ENCODE results near the gene ESM1.

Gene ESM1

GRCh38 chr5:54975701-54976100 is 9.7 kb downstream of the ESM1 start:
- DNase-seq, result no peak

- DNase-seq, result no peak
Measured at GRCh38 chr5:54969856-54970828, 15.3 kb downstream of the ESM1 start.

- DNase-seq, result no peak
Measured at GRCh38 chr5:54969242-54969641, 16.2 kb downstream of the ESM1 start.

GRCh38 chr5:54965806-54966205 is 19.6 kb downstream of the ESM1 start:
- DNase-seq, result no peak

GRCh38 chr5:54964405-54964804 is 21.0 kb downstream of the ESM1 start:
- DNase-seq, result no peak

- DNase-seq, result no peak
Measured at GRCh38 chr5:54959673-54960418, 25.5 kb downstream of the ESM1 start.

GRCh38 chr5:54956922-54957321 is 28.5 kb downstream of the ESM1 start:
- no peak for DNase-seq

GRCh38 chr5:54947187-54947586 is 38.2 kb downstream of the ESM1 start:
- no peak for DNase-seq

GRCh38 chr5:54946306-54946819 is 39.0 kb downstream of the ESM1 start:
- no peak for DNase-seq

GRCh38 chr5:54944364-54944763 is 41.0 kb downstream of the ESM1 start:
- peak; percentile 40 for DNase-seq

GRCh38 chr5:54942064-54942778 is 43.2 kb downstream of the ESM1 start:
- DNase-seq, result no peak

GRCh38 chr5:54936201-54936600 is 49.2 kb downstream of the ESM1 start:
- DNase-seq, result no peak

- DNase-seq, result no peak
Measured at GRCh38 chr5:54932789-54933188, 52.6 kb downstream of the ESM1 start.

GRCh38 chr5:54930736-54931135 is 54.7 kb downstream of the ESM1 start:
- DNase-seq, result no peak

Data from HCEC 1CT (cell line).